GM23338 (cell line): ENCODE measurements around the gene ATAD2B. TPM values are rescaled to one million over a fixed set of nuclear protein-coding genes. Genes with fewer than 3 reads are reported as not detected.

ENCODE experiments used
- ATAC-seq: fragments of 200-7000 bp; cut with Tn5 transposase; 3 replicates; pipeline ENCODE4 v1.9.1; 2020
- DNase-seq: peaks from one replicate; pipeline ENCODE4 v3.0.0-alpha.2; 2015; ENCODE audit warnings: low spot score
- H2AFZ ChIP-seq: fragments of 200-600 bp; sonication (generic); 2 replicates; pipeline ENCODE4 v1.8.0; 2016; ENCODE audit warnings: antibody characterized with exemption, mild to moderate bottlenecking, moderate library complexity
- H3F3A ChIP-seq: fragments of 200-600 bp; sonication (generic); replicated peaks from 2 replicates; pipeline ENCODE4 v1.8.0; 2017; ENCODE audit warnings: antibody characterized with exemption, mixed run types, low read depth
- H3K27ac ChIP-seq: fragments of 200-600 bp; sonication (generic); 2 replicates; pipeline ENCODE4 v1.6.1; 2016; ENCODE audit warnings: low read depth
- H3K27me3 ChIP-seq: fragments of 200-600 bp; sonication (generic); 2 replicates; pipeline ENCODE4 v1.8.0; 2016; ENCODE audit warnings: mild to moderate bottlenecking, mixed run types, moderate library complexity; ENCODE audit not compliant: insufficient read depth
- H3K36me3 ChIP-seq: fragments of 200-600 bp; sonication (generic); 2 replicates; pipeline ENCODE4 v1.8.0; 2016; ENCODE audit warnings: mild to moderate bottlenecking; ENCODE audit not compliant: insufficient read depth
- H3K4me1 ChIP-seq: fragments of 200-600 bp; sonication (generic); 2 replicates; pipeline ENCODE4 v1.8.0; 2016; ENCODE audit warnings: mild to moderate bottlenecking, moderate library complexity; ENCODE audit not compliant: insufficient read depth
- H3K4me2 ChIP-seq: fragments of 200-600 bp; sonication (generic); 2 replicates; pipeline ENCODE4 v1.7.1; 2017; ENCODE audit warnings: mixed run types
- H3K4me3 ChIP-seq: fragments of 200-600 bp; sonication (generic); 2 replicates; pipeline ENCODE4 v1.6.1; 2016; ENCODE audit warnings: mixed run types
- H3K79me2 ChIP-seq: fragments of 200-600 bp; sonication (generic); replicated peaks from 2 replicates; pipeline ENCODE4 v1.8.0; 2017; ENCODE audit warnings: mild to moderate bottlenecking; ENCODE audit not compliant: insufficient read depth
- H3K9me2 ChIP-seq: fragments of 200-600 bp; sonication (generic); 2 replicates; pipeline ENCODE4 v1.8.0; 2017; ENCODE audit not compliant: insufficient read depth
- H4K20me1 ChIP-seq: fragments of 200-600 bp; sonication (generic); replicated peaks from 2 replicates; pipeline ENCODE4 v1.8.0; 2017; ENCODE audit warnings: mild to moderate bottlenecking; ENCODE audit not compliant: insufficient read depth
- H3K27ac Mint-ChIP-seq: 2 replicates; pipeline ENCODE4 v1.8.0; 2020; ENCODE audit warnings: inconsistent platforms, mild to moderate bottlenecking, moderate library complexity, mixed read lengths
- H3K27me3 Mint-ChIP-seq: 3 replicates; pipeline ENCODE4 v1.8.0; 2022; ENCODE audit warnings: low read depth, mild to moderate bottlenecking, moderate library complexity, mixed read lengths, inconsistent platforms; ENCODE audit not compliant: insufficient read depth, poor library complexity
- H3K36me3 Mint-ChIP-seq: 3 replicates; pipeline ENCODE4 v1.8.0; 2021; ENCODE audit warnings: low read depth, mild to moderate bottlenecking, inconsistent platforms, moderate library complexity, mixed read lengths
- H3K4me1 Mint-ChIP-seq: 3 replicates; pipeline ENCODE4 v1.8.0; 2020; ENCODE audit warnings: mild to moderate bottlenecking, inconsistent platforms, mixed read lengths
- H3K4me3 Mint-ChIP-seq: 3 replicates; pipeline ENCODE4 v1.8.0; 2021; ENCODE audit warnings: moderate library complexity, mild to moderate bottlenecking, inconsistent platforms, mixed read lengths
- H3K9me3 Mint-ChIP-seq: 3 replicates; pipeline ENCODE4 v1.8.0; 2020; ENCODE audit warnings: moderate library complexity, mild to moderate bottlenecking, inconsistent platforms, mixed read lengths
- CREB1 ChIP-seq: fragments of 250-450 bp; sonication (Bioruptor Pico); IDR thresholded peaks from 2 replicates; pipeline ENCODE4 v1.5.0; 2020; ENCODE audit warnings: low read depth, mild to moderate bottlenecking, moderate library complexity
- EZH2 ChIP-seq: fragments of 200-600 bp; sonication (generic); IDR thresholded peaks from one replicate; pipeline ENCODE4 v1.8.0; 2017; ENCODE audit warnings: antibody characterized with exemption, mild to moderate bottlenecking, low read depth; ENCODE audit not compliant: unreplicated experiment
- JUNB ChIP-seq: IDR thresholded peaks from one replicate; pipeline ENCODE4 v1.6.1; 2016; ENCODE audit warnings: antibody characterized with exemption; ENCODE audit not compliant: unreplicated experiment
- NANOG ChIP-seq: IDR thresholded peaks from 2 replicates; pipeline ENCODE4 v1.6.1; 2016; ENCODE audit warnings: antibody characterized with exemption, borderline replicate concordance
- POLR2AphosphoS5 ChIP-seq: IDR thresholded peaks from 2 replicates; pipeline ENCODE4 v1.6.1; 2016; ENCODE audit warnings: antibody characterized with exemption, low read depth
- REST ChIP-seq: IDR thresholded peaks from one replicate; pipeline ENCODE4 v1.6.1; 2018; ENCODE audit warnings: antibody characterized with exemption; ENCODE audit not compliant: unreplicated experiment
- STAT1 ChIP-seq: IDR thresholded peaks from one replicate; pipeline ENCODE4 v1.6.1; 2016; ENCODE audit warnings: antibody characterized with exemption; ENCODE audit not compliant: unreplicated experiment
- ZNF114 ChIP-seq: fragments of 250-450 bp; sonication (Bioruptor Pico); IDR thresholded peaks from 2 replicates; pipeline ENCODE4 v1.5.0; 2020; ENCODE audit warnings: mild to moderate bottlenecking, moderate library complexity
- ZNF331 ChIP-seq: fragments of 250-450 bp; sonication (Bioruptor Pico); IDR thresholded peaks from 2 replicates; pipeline ENCODE4 v1.5.0; 2020; ENCODE audit warnings: low read depth, mild to moderate bottlenecking, moderate library complexity
- polyA plus RNA-seq: library from polyadenylated mRNA; unstranded; fragments of >200 nt; fragmentation: Nextera tagmentation; extraction: Ambion mirVana; gene quantifications from 2 replicates; pipeline ENCODE4 v1.2.1, GENCODE V29; 2016
- total RNA-seq: library from RNA; depleted of rRNA; stranded (reverse); fragments of >200 nt; shearing (Covaris generic); gene quantifications from 2 replicates; pipeline ENCODE4 v1.2.3, GENCODE V29; 2014
- TF ChIP-seq, protein P1 (sequence below), 2 experiments: fragments of 200-600 bp in 1 of 2; sonication (generic) in 1 of 2; conservative IDR thresholded peaks; 2 replicates each; pipeline versions ENCODE4 v1.5.1 to v1.6.1; 2016 to 2017; ENCODE audit warnings: antibody characterized with exemption in 2 of 2, low read depth in 2 of 2, mild to moderate bottlenecking in 2 of 2, moderate library complexity in 1 of 2
- TF ChIP-seq, protein P2 (sequence below): IDR thresholded peaks from 2 replicates; pipeline ENCODE4 v1.6.1; 2016; ENCODE audit warnings: antibody characterized with exemption

The ATAD2B gene
- total and polyA plus RNA-seq, 2 experiments from 2014 or later: 12.4 to 19.3 TPM

DNA sequence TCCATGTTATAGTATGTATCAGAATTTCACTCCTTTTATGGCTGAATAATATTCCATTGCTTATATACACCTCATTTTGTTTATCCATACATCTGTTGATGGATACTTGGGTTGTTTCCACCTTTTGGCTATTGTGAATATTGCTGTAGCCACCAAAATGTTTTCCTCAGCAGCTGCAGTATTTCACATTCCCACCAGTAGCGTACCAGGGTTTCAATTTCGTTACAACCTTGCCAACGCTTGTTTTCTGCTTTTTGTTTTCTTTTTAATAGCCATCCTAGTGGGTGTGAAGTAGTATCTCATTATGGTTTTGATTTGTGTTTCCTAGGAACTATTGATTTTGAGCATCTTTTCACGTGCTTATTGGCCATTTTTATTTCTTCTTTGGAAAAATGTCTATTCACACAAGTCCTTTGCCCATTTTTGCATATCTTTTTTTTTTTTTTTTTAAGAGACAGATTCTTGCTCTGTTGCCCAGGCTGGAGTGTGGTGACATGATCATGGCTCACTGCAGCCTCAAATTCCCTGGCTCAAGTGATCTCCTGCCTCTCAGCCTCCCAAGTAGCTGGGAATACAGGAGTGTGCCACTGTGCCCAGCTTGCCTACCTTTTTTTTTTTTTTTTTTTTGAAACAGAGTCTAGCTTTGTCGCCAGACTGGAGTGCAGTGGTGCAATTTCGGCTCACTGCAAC is 27.5 kb upstream of the ATAD2B start:
- Histone ChIP-seq H3K79me2 (peaks cover 64% of the 10 kb centered on the region), H3K4me2 (no peak overlapping the region), H3K4me3 (no peak overlapping the region), H2AFZ (no peak overlapping the region), H3K27me3 (no peaks in the 10 kb centered on the region), H3K36me3 (no peaks in the 10 kb centered on the region), H3F3A (no peaks in the 10 kb centered on the region; the same call in 1 of the 2 replicates), H3K4me1 (no peaks in the 10 kb centered on the region), H3K27ac (no peak overlapping the region), H4K20me1 (0 out of 2 replicates have a peak, but pooled peaks cover 7% of the 10 kb centered on the region), H3K9me2 (no peaks in the 10 kb centered on the region)
- Mint-ChIP-seq H3K36me3 (no peaks in the 10 kb centered on the region), H3K27ac (no peak overlapping the region), H3K27me3 (peaks cover 1% of the 10 kb centered on the region), H3K4me1 (no peaks in the 10 kb centered on the region), H3K4me3 (no peak overlapping the region), H3K9me3 (no peaks in the 10 kb centered on the region)
- ATAC-seq (no peak), DNase-seq (no peak)
- TF ChIP-seq JUNB (no peak), STAT1 (no peak), EZH2 (no peak), CREB1 (CRISPR knock-in tag) (no peak), NANOG (no peak), POLR2AphosphoS5 (no peak), REST (no peak), ZNF331 (CRISPR knock-in tag) (no peak), ZNF114 (CRISPR knock-in tag) (no peak)
- TF ChIP-seq, protein P1, sequence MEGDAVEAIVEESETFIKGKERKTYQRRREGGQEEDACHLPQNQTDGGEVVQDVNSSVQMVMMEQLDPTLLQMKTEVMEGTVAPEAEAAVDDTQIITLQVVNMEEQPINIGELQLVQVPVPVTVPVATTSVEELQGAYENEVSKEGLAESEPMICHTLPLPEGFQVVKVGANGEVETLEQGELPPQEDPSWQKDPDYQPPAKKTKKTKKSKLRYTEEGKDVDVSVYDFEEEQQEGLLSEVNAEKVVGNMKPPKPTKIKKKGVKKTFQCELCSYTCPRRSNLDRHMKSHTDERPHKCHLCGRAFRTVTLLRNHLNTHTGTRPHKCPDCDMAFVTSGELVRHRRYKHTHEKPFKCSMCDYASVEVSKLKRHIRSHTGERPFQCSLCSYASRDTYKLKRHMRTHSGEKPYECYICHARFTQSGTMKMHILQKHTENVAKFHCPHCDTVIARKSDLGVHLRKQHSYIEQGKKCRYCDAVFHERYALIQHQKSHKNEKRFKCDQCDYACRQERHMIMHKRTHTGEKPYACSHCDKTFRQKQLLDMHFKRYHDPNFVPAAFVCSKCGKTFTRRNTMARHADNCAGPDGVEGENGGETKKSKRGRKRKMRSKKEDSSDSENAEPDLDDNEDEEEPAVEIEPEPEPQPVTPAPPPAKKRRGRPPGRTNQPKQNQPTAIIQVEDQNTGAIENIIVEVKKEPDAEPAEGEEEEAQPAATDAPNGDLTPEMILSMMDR (conservative IDR thresholded peaks at IDR 0.05; ENCODE audit: low read depth in 2 of 2): no peak
- TF ChIP-seq, protein P2, sequence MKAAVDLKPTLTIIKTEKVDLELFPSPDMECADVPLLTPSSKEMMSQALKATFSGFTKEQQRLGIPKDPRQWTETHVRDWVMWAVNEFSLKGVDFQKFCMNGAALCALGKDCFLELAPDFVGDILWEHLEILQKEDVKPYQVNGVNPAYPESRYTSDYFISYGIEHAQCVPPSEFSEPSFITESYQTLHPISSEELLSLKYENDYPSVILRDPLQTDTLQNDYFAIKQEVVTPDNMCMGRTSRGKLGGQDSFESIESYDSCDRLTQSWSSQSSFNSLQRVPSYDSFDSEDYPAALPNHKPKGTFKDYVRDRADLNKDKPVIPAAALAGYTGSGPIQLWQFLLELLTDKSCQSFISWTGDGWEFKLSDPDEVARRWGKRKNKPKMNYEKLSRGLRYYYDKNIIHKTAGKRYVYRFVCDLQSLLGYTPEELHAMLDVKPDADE: no peak
